HEK293 (cell line): ENCODE data around the gene B4GALT1.

ENCODE experiments used
- MYNN ChIP-seq: fragments of 450-650 bp; formaldehyde crosslinking; IDR thresholded peaks from 2 replicates; pipeline ENCODE4 v1.5.1; 2016; ENCODE audit warnings: missing biosample characterization, missing genetic modification characterization, borderline replicate concordance
- SALL2 ChIP-seq: fragments of 450-650 bp; formaldehyde crosslinking; IDR thresholded peaks from 2 replicates; pipeline ENCODE4 v1.5.0; 2017; ENCODE audit warnings: missing biosample characterization, mild to moderate bottlenecking, missing genetic modification characterization, borderline replicate concordance
- ZBTB20 ChIP-seq: fragments of 450-650 bp; formaldehyde crosslinking; IDR thresholded peaks from 2 replicates; pipeline ENCODE4 v1.5.1; 2016; ENCODE audit warnings: missing biosample characterization, missing genetic modification characterization
- ZNF239 ChIP-seq: fragments of 450-650 bp; formaldehyde crosslinking; IDR thresholded peaks from 2 replicates; pipeline ENCODE4 v1.5.1; 2016; ENCODE audit warnings: missing biosample characterization, missing genetic modification characterization
- ZNF530 ChIP-seq: fragments of 450-650 bp; formaldehyde crosslinking; IDR thresholded peaks from 2 replicates; pipeline ENCODE4 v1.5.1; 2016; ENCODE audit warnings: low read depth, missing biosample characterization, missing genetic modification characterization
- TF ChIP-seq, protein P1 (sequence below): fragments of 450-650 bp; formaldehyde crosslinking; IDR thresholded peaks from 2 replicates; pipeline ENCODE4 v1.5.1; 2017; ENCODE audit warnings: missing biosample characterization, missing genetic modification characterization
- TF ChIP-seq, protein P2 (sequence below): fragments of 450-650 bp; IDR thresholded peaks from 2 replicates; pipeline ENCODE4 v1.5.1; 2018; ENCODE audit warnings: missing biosample characterization, mild to moderate bottlenecking, missing genetic modification characterization
- TF ChIP-seq, protein P3 (sequence below): fragments of 450-650 bp; formaldehyde crosslinking; IDR thresholded peaks from 2 replicates; pipeline ENCODE4 v1.5.1; 2016; ENCODE audit warnings: missing biosample characterization, missing genetic modification characterization
- TF ChIP-seq, protein P4 (sequence below): fragments of 450-650 bp; formaldehyde crosslinking; IDR thresholded peaks from 2 replicates; pipeline ENCODE4 v1.5.1; 2016; ENCODE audit warnings: missing biosample characterization, missing genetic modification characterization

DNA sequence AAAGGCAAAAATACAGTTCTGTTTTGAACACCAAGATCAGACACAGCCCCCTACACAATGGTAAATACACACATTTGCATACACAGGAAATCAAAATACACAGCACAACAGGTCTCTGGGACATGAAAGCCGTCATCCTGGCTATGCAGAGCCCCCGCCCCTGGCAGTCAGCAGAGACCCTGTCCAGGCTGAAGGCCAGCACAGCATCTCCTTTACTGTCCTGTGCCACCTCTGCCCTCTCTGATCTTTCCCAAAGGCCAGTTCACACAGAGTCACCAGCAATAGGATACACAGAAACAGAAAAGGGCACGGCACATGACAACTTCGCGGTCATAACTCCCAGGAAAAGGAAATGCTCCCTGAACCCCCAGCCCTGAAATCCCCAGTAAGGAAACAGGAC lies 56.5 kb downstream of the B4GALT1 start:
- TF ChIP-seq, protein P1, sequence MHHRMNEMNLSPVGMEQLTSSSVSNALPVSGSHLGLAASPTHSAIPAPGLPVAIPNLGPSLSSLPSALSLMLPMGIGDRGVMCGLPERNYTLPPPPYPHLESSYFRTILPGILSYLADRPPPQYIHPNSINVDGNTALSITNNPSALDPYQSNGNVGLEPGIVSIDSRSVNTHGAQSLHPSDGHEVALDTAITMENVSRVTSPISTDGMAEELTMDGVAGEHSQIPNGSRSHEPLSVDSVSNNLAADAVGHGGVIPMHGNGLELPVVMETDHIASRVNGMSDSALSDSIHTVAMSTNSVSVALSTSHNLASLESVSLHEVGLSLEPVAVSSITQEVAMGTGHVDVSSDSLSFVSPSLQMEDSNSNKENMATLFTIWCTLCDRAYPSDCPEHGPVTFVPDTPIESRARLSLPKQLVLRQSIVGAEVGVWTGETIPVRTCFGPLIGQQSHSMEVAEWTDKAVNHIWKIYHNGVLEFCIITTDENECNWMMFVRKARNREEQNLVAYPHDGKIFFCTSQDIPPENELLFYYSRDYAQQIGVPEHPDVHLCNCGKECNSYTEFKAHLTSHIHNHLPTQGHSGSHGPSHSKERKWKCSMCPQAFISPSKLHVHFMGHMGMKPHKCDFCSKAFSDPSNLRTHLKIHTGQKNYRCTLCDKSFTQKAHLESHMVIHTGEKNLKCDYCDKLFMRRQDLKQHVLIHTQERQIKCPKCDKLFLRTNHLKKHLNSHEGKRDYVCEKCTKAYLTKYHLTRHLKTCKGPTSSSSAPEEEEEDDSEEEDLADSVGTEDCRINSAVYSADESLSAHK (tag by site-specific recombination): no peak
- TF ChIP-seq MYNN (tag by site-specific recombination) (no peak), SALL2 (tag by site-specific recombination) (no peak), ZNF530 (tag by site-specific recombination) (no peak), ZBTB20 (tag by site-specific recombination) (no peak), ZNF239 (tag by site-specific recombination) (no peak)
- TF ChIP-seq, protein P2, sequence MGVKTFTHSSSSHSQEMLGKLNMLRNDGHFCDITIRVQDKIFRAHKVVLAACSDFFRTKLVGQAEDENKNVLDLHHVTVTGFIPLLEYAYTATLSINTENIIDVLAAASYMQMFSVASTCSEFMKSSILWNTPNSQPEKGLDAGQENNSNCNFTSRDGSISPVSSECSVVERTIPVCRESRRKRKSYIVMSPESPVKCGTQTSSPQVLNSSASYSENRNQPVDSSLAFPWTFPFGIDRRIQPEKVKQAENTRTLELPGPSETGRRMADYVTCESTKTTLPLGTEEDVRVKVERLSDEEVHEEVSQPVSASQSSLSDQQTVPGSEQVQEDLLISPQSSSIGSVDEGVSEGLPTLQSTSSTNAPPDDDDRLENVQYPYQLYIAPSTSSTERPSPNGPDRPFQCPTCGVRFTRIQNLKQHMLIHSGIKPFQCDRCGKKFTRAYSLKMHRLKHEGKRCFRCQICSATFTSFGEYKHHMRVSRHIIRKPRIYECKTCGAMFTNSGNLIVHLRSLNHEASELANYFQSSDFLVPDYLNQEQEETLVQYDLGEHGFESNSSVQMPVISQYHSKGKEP (tag by site-specific recombination): no peak
- TF ChIP-seq, protein P3, sequence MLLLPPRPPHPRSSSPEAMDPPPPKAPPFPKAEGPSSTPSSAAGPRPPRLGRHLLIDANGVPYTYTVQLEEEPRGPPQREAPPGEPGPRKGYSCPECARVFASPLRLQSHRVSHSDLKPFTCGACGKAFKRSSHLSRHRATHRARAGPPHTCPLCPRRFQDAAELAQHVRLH (tag by site-specific recombination): no peak
- TF ChIP-seq, protein P4, sequence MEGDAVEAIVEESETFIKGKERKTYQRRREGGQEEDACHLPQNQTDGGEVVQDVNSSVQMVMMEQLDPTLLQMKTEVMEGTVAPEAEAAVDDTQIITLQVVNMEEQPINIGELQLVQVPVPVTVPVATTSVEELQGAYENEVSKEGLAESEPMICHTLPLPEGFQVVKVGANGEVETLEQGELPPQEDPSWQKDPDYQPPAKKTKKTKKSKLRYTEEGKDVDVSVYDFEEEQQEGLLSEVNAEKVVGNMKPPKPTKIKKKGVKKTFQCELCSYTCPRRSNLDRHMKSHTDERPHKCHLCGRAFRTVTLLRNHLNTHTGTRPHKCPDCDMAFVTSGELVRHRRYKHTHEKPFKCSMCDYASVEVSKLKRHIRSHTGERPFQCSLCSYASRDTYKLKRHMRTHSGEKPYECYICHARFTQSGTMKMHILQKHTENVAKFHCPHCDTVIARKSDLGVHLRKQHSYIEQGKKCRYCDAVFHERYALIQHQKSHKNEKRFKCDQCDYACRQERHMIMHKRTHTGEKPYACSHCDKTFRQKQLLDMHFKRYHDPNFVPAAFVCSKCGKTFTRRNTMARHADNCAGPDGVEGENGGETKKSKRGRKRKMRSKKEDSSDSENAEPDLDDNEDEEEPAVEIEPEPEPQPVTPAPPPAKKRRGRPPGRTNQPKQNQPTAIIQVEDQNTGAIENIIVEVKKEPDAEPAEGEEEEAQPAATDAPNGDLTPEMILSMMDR (tag by site-specific recombination): no peak
